OCI-LY7 (cell line): ENCODE measurements around the gene GIT2. TPM values are rescaled to one million over a fixed set of nuclear protein-coding genes. Genes with fewer than 3 reads are reported as not detected.
A peak's percentile ranks its signal among the peaks of the same experiment; 100 is the strongest.

Source experiments
- BruUV-seq: library from RNA; stranded (reverse); fragments of 400-500 nt; replicated peaks from 2 replicates; lab custom pipeline; 2021; lab: Mats Ljungman, UMichigan
- CTCF ChIA-PET: fragments of 300-600 bp; sonication (Branson Sonifier 250); formaldehyde crosslinking; loops from one replicate; lab custom pipeline; 2022; ENCODE audit warnings: antibody characterized with exemption; ENCODE audit not compliant: unreplicated experiment; lab: Charles Lee
- POLR2A ChIA-PET: fragments of 300-600 bp; sonication (Branson Sonifier 250); formaldehyde crosslinking; loops from one replicate; lab custom pipeline; 2022; ENCODE audit warnings: antibody characterized with exemption; lab: Charles Lee
- DNase-seq: peaks from one replicate; pipeline ENCODE4 v3.0.0-alpha.2; 2015; ENCODE audit warnings: low spot score
- H2AFZ ChIP-seq: fragments of 200-600 bp; sonication (generic), shearing (Covaris generic); 2 replicates; pipeline ENCODE4 v1.6.1; 2014; ENCODE audit warnings: mild to moderate bottlenecking, antibody characterized with exemption, low read length, moderate library complexity
- H3K27ac ChIP-seq: fragments of 200-600 bp; sonication (generic); 2 replicates; pipeline ENCODE4 v1.5.1; 2014; ENCODE audit warnings: mixed run types, low read depth, mild to moderate bottlenecking, moderate library complexity, low read length, inconsistent platforms; ENCODE audit not compliant: poor library complexity, severe bottlenecking
- H3K36me3 ChIP-seq: fragments of 200-600 bp; sonication (generic); 2 replicates; pipeline ENCODE4 v1.6.1; 2014; ENCODE audit warnings: mild to moderate bottlenecking, antibody characterized with exemption, low read length, moderate library complexity, mixed read lengths; ENCODE audit not compliant: insufficient read depth
- H3K4me1 ChIP-seq: fragments of 200-600 bp; sonication (generic); 2 replicates; pipeline ENCODE4 v1.5.1; 2014; ENCODE audit warnings: mild to moderate bottlenecking, low read length; ENCODE audit not compliant: insufficient read depth, poor library complexity, severe bottlenecking
- H3K4me2 ChIP-seq: fragments of 200-600 bp; sonication (generic); 2 replicates; pipeline ENCODE4 v1.6.1; 2014; ENCODE audit warnings: mild to moderate bottlenecking, low read length
- H3K4me3 ChIP-seq: fragments of 200-600 bp; sonication (generic); 2 replicates; pipeline ENCODE4 v1.5.1; 2014; ENCODE audit warnings: mild to moderate bottlenecking, low read depth, low read length; ENCODE audit not compliant: poor library complexity, severe bottlenecking
- H3K79me2 ChIP-seq: fragments of 200-600 bp; sonication (generic); 2 replicates; pipeline ENCODE4 v1.6.1; 2016; ENCODE audit warnings: low read depth, mild to moderate bottlenecking, low read length, moderate library complexity, mixed read lengths; ENCODE audit not compliant: insufficient read depth
- H3K9me2 ChIP-seq: fragments of 200-600 bp; sonication (generic); 2 replicates; pipeline ENCODE4 v1.6.1; 2016; ENCODE audit warnings: mild to moderate bottlenecking, low read length, mixed read lengths; ENCODE audit not compliant: insufficient read depth
- H3K9me3 ChIP-seq: fragments of 200-600 bp; sonication (generic); 2 replicates; pipeline ENCODE4 v1.6.1; 2014; ENCODE audit warnings: mild to moderate bottlenecking, mixed run types, low read length, mixed read lengths
- H4K20me1 ChIP-seq: fragments of 200-600 bp; sonication (generic); 2 replicates; pipeline ENCODE4 v1.6.1; 2014; ENCODE audit warnings: mild to moderate bottlenecking, antibody characterized with exemption, low read length, moderate library complexity, mixed read lengths; ENCODE audit not compliant: insufficient read depth
- EZH2phosphoT487 ChIP-seq: fragments of 200-600 bp; sonication (generic); IDR thresholded peaks from 2 replicates; pipeline ENCODE4 v1.6.1; 2018; ENCODE audit warnings: low read depth, borderline replicate concordance, mild to moderate bottlenecking, mixed run types, antibody characterized with exemption, low read length, moderate library complexity, mixed read lengths
- intact Hi-C: fragments of 100-400 bp; cut with micrococcal nuclease; formaldehyde crosslinking; loops from one replicate; pipeline ENCODE4 v1.10.0; 2022; ENCODE audit not compliant: unreplicated experiment
- total RNA-seq, 2 experiments: library from RNA; depleted of rRNA in 1 of 2; stranded (reverse); fragments of >200 nt in 1 of 2; shearing (Covaris generic) in 1 of 2; gene quantifications; 2 replicates each; pipeline ENCODE4 v1.2.3, GENCODE V29; 2014 to 2022
- TF ChIP-seq, protein P1 (sequence below): fragments of 200-600 bp; sonication (generic); conservative IDR thresholded peaks from 2 replicates; pipeline ENCODE4 v1.5.1; 2014; ENCODE audit warnings: mild to moderate bottlenecking, antibody characterized with exemption, low read length, moderate library complexity, mixed read lengths

GIT2 gene
- total RNA-seq, 2 experiments from 2014 or later, result 57.1 to 123 TPM

DNA sequence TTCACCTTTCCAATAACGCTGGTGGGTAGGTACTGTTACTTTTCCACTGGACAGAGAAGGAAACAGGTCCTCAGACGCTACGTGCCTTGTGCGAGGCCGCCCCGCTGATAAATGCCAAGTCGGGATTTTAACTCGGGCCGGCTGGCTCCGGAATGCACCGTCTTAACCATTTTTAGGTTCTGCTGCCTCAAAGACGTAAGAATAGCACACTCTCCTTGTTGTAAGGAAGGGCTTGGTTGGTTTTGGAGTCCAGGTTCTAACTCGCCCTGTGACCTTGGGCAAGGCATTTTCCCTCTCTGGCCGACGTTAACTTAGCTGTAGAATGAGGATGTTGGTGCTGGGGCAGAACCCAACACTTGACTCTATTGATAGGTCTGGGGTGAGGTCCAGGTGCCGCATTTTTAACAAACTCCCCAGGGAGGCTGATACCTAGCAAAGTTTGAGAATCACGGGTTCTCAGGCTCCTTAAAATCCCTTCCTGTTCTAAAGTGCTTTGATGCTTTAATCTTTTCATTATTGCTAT is 3.9 kb upstream of the GIT2 start:
- POLR2A ChIA-PET, result interaction anchor here (0.6 to 3.5 kb wide), 2 partner anchors 11 to 75 kb away, joined by 4 to 48 read pairs; no protein-coding TSS in a partner anchor
- intact Hi-C loops, result loop anchor here (1.0 to 2.0 kb wide), 2 partner anchors 11 to 49 kb away; partner anchors contain the start of gene C12orf76

DNA sequence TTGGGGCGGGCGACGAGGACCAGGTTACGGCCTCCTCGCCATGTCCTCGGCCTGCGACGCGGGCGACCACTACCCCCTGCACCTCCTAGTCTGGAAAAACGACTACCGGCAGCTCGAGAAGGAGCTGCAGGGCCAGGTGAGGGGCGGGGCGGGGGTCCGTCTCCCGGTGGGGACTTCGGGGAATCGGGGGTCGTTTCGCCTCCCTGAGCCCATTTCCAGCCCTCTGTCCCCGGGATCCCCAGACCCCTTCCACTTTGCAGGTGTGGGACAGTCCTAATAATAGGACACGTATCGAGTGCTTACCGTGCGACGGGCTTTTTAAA is 3.4 kb upstream of the GIT2 start:
- Histone ChIP-seq H3K79me2 (peaks cover 71% of the 10 kb centered on the region), H2AFZ (no peak overlapping the region), H4K20me1 (no peaks in the 10 kb centered on the region), H3K36me3 (peaks cover 30% of the 10 kb centered on the region), H3K27ac (peak overlapping the region; percentile 92), H3K4me3 (peak overlapping the region; percentile 96), H3K9me2 (no peaks in the 10 kb centered on the region), H3K4me2 (peak overlapping the region; percentile 91), H3K4me1 (peaks cover 61% of the 10 kb centered on the region), H3K9me3 (no peaks in the 10 kb centered on the region)
- no TSS peak for BruUV-seq
- ChIA-PET CTCF (interaction anchor here (0.6 kb wide), 1 partner anchor 46 kb away, joined by 9 read pairs; no protein-coding TSS in a partner anchor), POLR2A (interaction anchor here (0.6 to 3.5 kb wide), 4 partner anchors 12 to 1775 kb away, joined by 3 to 48 read pairs (median 5); no protein-coding TSS in a partner anchor)
- DNase-seq, result no peak
- intact Hi-C loops, result loop anchor here (2.0 kb wide), 1 partner anchor 49 kb away; the partner anchor contains the start of gene C12orf76
- no peak for TF ChIP-seq EZH2phosphoT487
- TF ChIP-seq, protein P1, sequence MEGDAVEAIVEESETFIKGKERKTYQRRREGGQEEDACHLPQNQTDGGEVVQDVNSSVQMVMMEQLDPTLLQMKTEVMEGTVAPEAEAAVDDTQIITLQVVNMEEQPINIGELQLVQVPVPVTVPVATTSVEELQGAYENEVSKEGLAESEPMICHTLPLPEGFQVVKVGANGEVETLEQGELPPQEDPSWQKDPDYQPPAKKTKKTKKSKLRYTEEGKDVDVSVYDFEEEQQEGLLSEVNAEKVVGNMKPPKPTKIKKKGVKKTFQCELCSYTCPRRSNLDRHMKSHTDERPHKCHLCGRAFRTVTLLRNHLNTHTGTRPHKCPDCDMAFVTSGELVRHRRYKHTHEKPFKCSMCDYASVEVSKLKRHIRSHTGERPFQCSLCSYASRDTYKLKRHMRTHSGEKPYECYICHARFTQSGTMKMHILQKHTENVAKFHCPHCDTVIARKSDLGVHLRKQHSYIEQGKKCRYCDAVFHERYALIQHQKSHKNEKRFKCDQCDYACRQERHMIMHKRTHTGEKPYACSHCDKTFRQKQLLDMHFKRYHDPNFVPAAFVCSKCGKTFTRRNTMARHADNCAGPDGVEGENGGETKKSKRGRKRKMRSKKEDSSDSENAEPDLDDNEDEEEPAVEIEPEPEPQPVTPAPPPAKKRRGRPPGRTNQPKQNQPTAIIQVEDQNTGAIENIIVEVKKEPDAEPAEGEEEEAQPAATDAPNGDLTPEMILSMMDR, result no peak

More for the DNA sequence above, 3.9 kb upstream of the GIT2 start:
- Histone ChIP-seq H3K9me2 (no peaks in the 10 kb centered on the region), H3K36me3 (peaks cover 34% of the 10 kb centered on the region), H3K79me2 (peaks cover 71% of the 10 kb centered on the region), H3K9me3 (no peaks in the 10 kb centered on the region), H3K4me3 (peak overlapping the region; percentile 96), H2AFZ (no peak overlapping the region), H3K27ac (peak overlapping the region; percentile 92), H3K4me2 (peak overlapping the region; percentile 91), H4K20me1 (no peaks in the 10 kb centered on the region), H3K4me1 (peaks cover 65% of the 10 kb centered on the region)
- BruUV-seq, result TSS peak; percentile 62
- peak; percentile 76 for DNase-seq
- CTCF ChIA-PET, result no interaction called here
- TF ChIP-seq EZH2phosphoT487, result no peak

DNA sequence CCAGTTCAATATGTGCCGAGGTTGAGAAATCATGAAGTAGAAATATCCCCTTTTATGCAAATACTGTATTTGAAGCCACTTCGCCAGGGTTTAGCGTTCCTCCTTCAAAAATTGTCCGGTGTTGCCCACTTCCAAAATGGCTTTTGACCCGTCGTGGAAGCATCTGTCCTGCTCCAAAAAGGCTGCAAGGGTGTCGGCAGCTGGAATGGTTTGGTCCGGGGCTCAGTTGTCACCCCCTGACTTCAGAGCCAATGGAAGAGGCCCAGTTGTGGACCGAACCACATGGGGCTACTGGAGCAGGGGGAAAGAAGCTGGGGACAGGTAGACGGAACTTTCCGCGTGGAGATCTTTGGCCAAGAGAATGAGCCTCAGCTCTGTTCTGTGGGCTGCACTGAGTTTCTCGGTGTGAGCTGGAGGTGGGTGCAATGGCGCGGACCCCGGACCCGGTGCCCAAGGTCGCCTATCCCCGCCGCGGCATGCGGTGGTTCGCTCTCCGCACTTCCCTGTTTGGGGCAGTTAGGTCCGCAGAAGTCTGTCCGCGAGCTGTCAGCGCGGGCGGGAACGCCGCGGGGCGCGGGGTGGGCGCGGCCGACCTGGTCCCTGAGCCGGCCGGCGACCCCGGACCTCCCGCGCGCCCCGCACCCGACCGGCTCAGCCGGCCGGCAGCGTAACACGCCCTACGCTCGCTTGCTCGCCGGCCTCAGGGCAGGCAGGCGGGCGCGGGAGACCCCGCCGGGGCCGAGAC is 2.9 kb upstream of the GIT2 start, which contains the start of gene ANKRD13A:
ANKRD13A (plus strand) TSS at position 527 of the 745 bp plus-strand sequence. CDS start 259 bp downstream, outside the sequence.
- H3K4me2 ChIP-seq, result peak within 1 kb of the TSS; percentile 91
- POLR2A ChIA-PET, result interaction anchor here (0.6 to 3.5 kb wide), 8 partner anchors 8 to 1776 kb away, joined by 3 to 48 read pairs (median 4); no protein-coding TSS in a partner anchor
- DNase-seq, result peak; percentile 98
- H3K9me2 ChIP-seq, result no peaks in the 10 kb centered on the region
- TF ChIP-seq, protein P1, result no peak
- TF ChIP-seq EZH2phosphoT487, result no peak
- peak within 1 kb of the TSS; percentile 58; the same call in 1 of the 2 replicates for H2AFZ ChIP-seq
- peaks cover 55% of the 10 kb centered on the region for H3K4me1 ChIP-seq
- H3K9me3 ChIP-seq, result no peaks in the 10 kb centered on the region
- H4K20me1 ChIP-seq, result peaks cover 2% of the 10 kb centered on the region; the same call in 1 of the 2 replicates
- CTCF ChIA-PET, result interaction anchor here (0.6 kb wide), 1 partner anchor 45 kb away, joined by 9 read pairs; no protein-coding TSS in a partner anchor
- H3K4me3 ChIP-seq, result peak within 1 kb of the TSS; percentile 96
- intact Hi-C loops, result loop anchor here (2.0 kb wide), 1 partner anchor 50 kb away; the partner anchor contains the start of gene C12orf76
- H3K79me2 ChIP-seq, result peaks cover 71% of the 10 kb centered on the region
- BruUV-seq, result no TSS peak
- H3K36me3 ChIP-seq, result peaks cover 26% of the 10 kb centered on the region
- peak within 1 kb of the TSS; percentile 92 for H3K27ac ChIP-seq
